Stimulated activated CD8-positive, alpha-beta memory T cell treated with anti-CD3 and anti-CD28 coated beads, Interleukin-7, amount 100 ng/mL, for 24 hours (primary cell): ENCODE measurements around the gene PRMT2.
"Not testable (repeated sequence)": the region's sequence is repeated elsewhere in the genome, so short reads cannot be mapped to it uniquely, and the experiment has no call there.

Source experiments
- DNase-seq: peaks from one replicate; pipeline ENCODE4 v3.0.0-alpha.2; 2020; ENCODE audit warnings: low read depth

The PRMT2 gene

DNA sequence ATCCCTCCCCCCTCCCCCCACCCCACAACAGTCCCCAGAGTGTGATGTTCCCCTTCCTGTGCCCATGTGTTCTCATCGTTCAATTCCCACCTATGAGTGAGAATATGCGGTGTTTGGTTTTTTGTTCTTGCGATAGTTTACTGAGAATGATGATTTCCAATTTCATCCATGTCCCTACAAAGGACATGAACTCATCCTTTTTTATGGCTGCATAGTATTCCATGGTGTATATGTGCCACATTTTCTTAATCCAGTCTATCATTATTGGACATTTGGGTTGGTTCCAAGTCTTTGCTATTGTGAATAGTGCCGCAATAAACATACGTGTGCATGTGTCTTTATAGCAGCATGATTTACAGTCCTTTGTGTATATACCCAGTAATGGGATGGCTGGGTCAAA is 33.4 kb downstream of the PRMT2 start:
- not testable (repeated sequence) for DNase-seq

DNA sequence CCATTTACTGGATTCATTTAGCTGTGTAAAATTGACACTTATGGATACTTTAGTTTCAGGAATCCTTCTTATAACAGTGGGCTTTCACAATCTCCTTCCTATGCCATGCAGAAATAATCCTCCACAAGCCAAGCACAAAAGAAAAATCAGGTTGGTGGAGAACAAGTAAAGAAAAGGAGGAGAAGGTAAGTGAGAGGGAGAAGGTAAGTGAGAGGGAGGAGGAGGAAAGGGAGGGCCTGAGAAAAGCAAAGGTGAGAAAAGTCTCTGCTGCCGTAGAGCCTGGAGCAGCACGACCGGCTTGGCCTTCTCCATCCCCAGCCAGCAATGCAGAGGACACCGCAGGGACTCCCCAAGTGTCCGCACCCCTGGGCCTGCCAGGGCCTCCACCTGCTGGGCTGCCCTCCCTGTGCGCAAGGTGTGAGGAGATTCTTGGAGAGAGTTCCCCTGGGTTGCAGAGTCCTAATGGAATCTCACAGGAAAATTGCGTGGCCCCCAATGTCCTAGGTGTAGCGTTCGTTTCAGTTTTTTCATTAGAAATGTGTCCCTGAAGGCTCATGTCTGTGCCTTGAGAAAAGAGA is 39.0 kb downstream of the PRMT2 start:
- no peak for DNase-seq

DNA sequence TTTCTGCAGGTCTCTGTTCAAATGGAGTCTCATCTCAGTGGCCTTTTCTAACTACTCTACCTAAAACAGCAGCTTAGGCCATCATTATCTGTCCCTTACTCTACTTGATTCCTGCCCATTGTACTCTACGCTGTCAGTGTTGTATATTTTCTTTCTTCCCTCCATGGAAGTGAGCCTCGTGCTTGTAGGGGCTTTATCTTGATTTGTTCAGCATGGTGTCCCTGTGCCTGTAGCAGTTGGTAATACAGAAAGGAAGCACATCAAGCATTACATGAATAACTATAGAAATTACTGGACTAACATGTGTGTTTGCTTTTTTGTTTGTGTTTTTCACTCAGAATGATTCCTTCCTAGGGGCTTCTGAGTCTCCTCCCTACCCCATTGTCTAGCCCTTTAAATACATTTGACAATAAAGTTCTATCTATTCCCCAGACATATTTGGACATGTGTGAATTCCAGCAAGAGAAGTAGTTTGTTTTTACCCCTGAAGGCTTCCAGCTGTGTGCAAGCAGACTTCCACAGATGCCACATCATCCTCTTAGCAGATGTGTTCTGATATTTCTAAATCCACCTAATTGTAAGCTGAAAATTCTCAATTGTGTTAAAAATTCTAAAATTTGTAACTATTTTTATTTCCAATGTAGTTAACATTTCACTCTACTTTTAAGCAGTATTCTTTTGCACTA is 40.3 kb downstream of the PRMT2 start:
- DNase-seq = no peak

GRCh38 chr21:46676542-46676941 is 41.1 kb downstream of the PRMT2 start:
- DNase-seq = not testable (repeated sequence)

DNA sequence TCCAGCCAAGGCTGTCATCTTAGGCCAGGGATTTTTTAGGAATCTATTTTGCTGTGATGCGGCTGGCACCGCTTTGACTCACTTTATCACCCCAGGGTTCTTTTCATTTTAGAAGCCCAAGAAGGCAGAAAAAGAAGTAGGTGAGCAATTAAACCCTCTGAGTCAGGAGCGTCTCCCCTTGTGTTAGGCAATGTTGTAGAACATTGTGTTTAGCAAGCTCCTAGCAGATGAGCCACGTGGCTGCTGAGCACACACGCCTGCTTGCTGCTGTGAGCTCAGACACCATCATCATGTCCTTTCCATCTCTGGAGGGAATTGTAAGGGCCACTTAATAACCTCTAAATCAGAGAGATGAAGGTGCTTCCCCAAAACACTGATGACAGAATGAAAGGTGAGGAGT is 46.1 kb downstream of the PRMT2 start:
- DNase-seq = not testable (repeated sequence)

- not testable (repeated sequence) for DNase-seq
Measured at GRCh38 chr21:46698652-46699051, 63.2 kb downstream of the PRMT2 start.

DNA sequence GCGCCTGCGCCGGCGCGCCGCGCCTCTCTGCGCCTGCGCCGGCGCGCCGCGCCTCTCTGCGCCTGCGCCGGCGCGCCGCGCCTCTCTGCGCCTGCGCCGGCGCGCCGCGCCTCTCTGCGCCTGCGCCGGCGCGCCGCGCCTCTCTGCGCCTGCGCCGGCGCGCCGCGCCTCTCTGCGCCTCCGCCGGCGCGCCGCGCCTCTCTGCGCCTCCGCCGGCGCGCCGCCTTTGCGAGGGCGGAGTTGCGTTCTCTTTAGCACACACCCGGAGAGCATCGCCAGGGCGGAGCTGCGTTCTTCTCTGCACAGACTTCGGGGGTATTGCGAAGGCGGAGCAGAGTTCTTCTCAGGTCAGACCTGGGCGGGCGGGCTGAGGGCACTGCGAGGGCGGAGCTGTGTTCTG is 63.6 kb downstream of the PRMT2 start:
- not testable (repeated sequence) for DNase-seq
